Nephron progenitor cell (in vitro differentiated cells): ENCODE data around the gene KIR2DL3.
"Not testable (repeated sequence)": the region's sequence is repeated elsewhere in the genome, so short reads cannot be mapped to it uniquely, and the experiment has no call there.

Source experiments
- DNase-seq: peaks from one replicate; pipeline ENCODE4 v3.0.0; 2021
- H3K27ac Mint-ChIP-seq: 2 replicates; pipeline ENCODE4 v1.8.0; 2021; ENCODE audit warnings: mild to moderate bottlenecking, moderate library complexity, mixed read lengths
- H3K27me3 Mint-ChIP-seq: 2 replicates; pipeline ENCODE4 v1.8.0; 2021; ENCODE audit warnings: mild to moderate bottlenecking, low read depth, mixed read lengths; ENCODE audit not compliant: poor library complexity
- H3K36me3 Mint-ChIP-seq: 2 replicates; pipeline ENCODE4 v1.8.0; 2021; ENCODE audit warnings: low read depth, mixed read lengths
- H3K4me1 Mint-ChIP-seq: 2 replicates; pipeline ENCODE4 v1.8.0; 2021; ENCODE audit warnings: mixed read lengths
- H3K4me3 Mint-ChIP-seq: 2 replicates; pipeline ENCODE4 v1.8.0; 2021; ENCODE audit warnings: mild to moderate bottlenecking, moderate library complexity, mixed read lengths
- H3K9me3 Mint-ChIP-seq: 2 replicates; pipeline ENCODE4 v1.8.0; 2021; ENCODE audit warnings: mild to moderate bottlenecking, moderate library complexity, mixed read lengths
- CTCF ChIP-seq: fragments of 200-600 bp; sonication (generic); IDR thresholded peaks from 2 replicates; pipeline ENCODE4 v1.5.0; 2021; ENCODE audit warnings: antibody characterized with exemption

KIR2DL3 gene

GRCh38 chr19:54771018-54771960 is 33.0 kb downstream of the KIR2DL3 start:
- H3K27me3 Mint-ChIP-seq, H3K36me3 Mint-ChIP-seq, DNase-seq, H3K4me1 Mint-ChIP-seq, H3K4me3 Mint-ChIP-seq, H3K27ac Mint-ChIP-seq: not testable (repeated sequence)
- H3K9me3 Mint-ChIP-seq: peaks cover 95% of the 10 kb centered on the region

- H3K36me3 Mint-ChIP-seq, H3K27ac Mint-ChIP-seq, H3K27me3 Mint-ChIP-seq, H3K4me1 Mint-ChIP-seq, H3K4me3 Mint-ChIP-seq, DNase-seq: not testable (repeated sequence)
- peaks cover 96% of the 10 kb centered on the region for H3K9me3 Mint-ChIP-seq
Observed at GRCh38 chr19:54772666-54773065, 34.4 kb downstream of the KIR2DL3 start.

GRCh38 chr19:54775095-54775815 is 36.9 kb downstream of the KIR2DL3 start:
- H3K36me3 Mint-ChIP-seq, H3K27ac Mint-ChIP-seq, DNase-seq, H3K27me3 Mint-ChIP-seq, H3K4me1 Mint-ChIP-seq, H3K4me3 Mint-ChIP-seq: not testable (repeated sequence)
- peaks cover 94% of the 10 kb centered on the region for H3K9me3 Mint-ChIP-seq

- H3K27ac Mint-ChIP-seq, DNase-seq, H3K36me3 Mint-ChIP-seq, H3K4me1 Mint-ChIP-seq, H3K27me3 Mint-ChIP-seq, H3K4me3 Mint-ChIP-seq: not testable (repeated sequence)
- peaks cover 92% of the 10 kb centered on the region for H3K9me3 Mint-ChIP-seq
Observed at GRCh38 chr19:54775830-54776229, 37.5 kb downstream of the KIR2DL3 start.

- H3K27me3 Mint-ChIP-seq, H3K36me3 Mint-ChIP-seq, DNase-seq, H3K4me1 Mint-ChIP-seq, H3K27ac Mint-ChIP-seq, H3K4me3 Mint-ChIP-seq: not testable (repeated sequence)
- H3K9me3 Mint-ChIP-seq: peaks cover 90% of the 10 kb centered on the region
Observed at GRCh38 chr19:54777851-54778250, 39.5 kb downstream of the KIR2DL3 start.

- H3K27ac Mint-ChIP-seq, H3K4me1 Mint-ChIP-seq, H3K4me3 Mint-ChIP-seq, H3K36me3 Mint-ChIP-seq, DNase-seq, H3K27me3 Mint-ChIP-seq: not testable (repeated sequence)
- peaks cover 90% of the 10 kb centered on the region for H3K9me3 Mint-ChIP-seq
Observed at GRCh38 chr19:54778896-54779295, 40.6 kb downstream of the KIR2DL3 start.

- H3K9me3 Mint-ChIP-seq: peaks cover 86% of the 10 kb centered on the region
- H3K27me3 Mint-ChIP-seq, DNase-seq, H3K27ac Mint-ChIP-seq, H3K36me3 Mint-ChIP-seq, H3K4me1 Mint-ChIP-seq, H3K4me3 Mint-ChIP-seq: not testable (repeated sequence)
Observed at GRCh38 chr19:54782916-54783315, 44.6 kb downstream of the KIR2DL3 start.

GRCh38 chr19:54786091-54786723 is 47.9 kb downstream of the KIR2DL3 start:
- DNase-seq, H3K27ac Mint-ChIP-seq, H3K4me3 Mint-ChIP-seq, H3K27me3 Mint-ChIP-seq, H3K4me1 Mint-ChIP-seq, H3K36me3 Mint-ChIP-seq: not testable (repeated sequence)
- H3K9me3 Mint-ChIP-seq: peaks cover 93% of the 10 kb centered on the region

- not testable (repeated sequence) for H3K27me3 Mint-ChIP-seq, H3K27ac Mint-ChIP-seq, H3K4me3 Mint-ChIP-seq, H3K36me3 Mint-ChIP-seq, H3K4me1 Mint-ChIP-seq, DNase-seq
- peaks cover 82% of the 10 kb centered on the region for H3K9me3 Mint-ChIP-seq
Observed at GRCh38 chr19:54788154-54788553, 49.8 kb downstream of the KIR2DL3 start.

GRCh38 chr19:54790711-54791110 is 52.4 kb downstream of the KIR2DL3 start:
- no peak overlapping the region for H3K4me3 Mint-ChIP-seq
- no peak overlapping the region for H3K27ac Mint-ChIP-seq
- no peak for TF ChIP-seq CTCF
- no peak for DNase-seq
- H3K4me1 Mint-ChIP-seq: no peaks in the 10 kb centered on the region
- H3K9me3 Mint-ChIP-seq: peaks cover 60% of the 10 kb centered on the region
- H3K36me3 Mint-ChIP-seq: no peaks in the 10 kb centered on the region
- H3K27me3 Mint-ChIP-seq: peaks cover 3% of the 10 kb centered on the region
